Breast epithelium (tissue), 3 donors: Measurements from ENCODE around the gene TPPP.
"Not testable (repeated sequence)": the region's sequence is repeated elsewhere in the genome, so short reads cannot be mapped to it uniquely, and the experiment has no call there.

Source experiments
- POLR2A ChIP-seq: fragments of 450-650 bp; IDR thresholded peaks from one replicate; pipeline ENCODE4 v1.6.1; 2016; ENCODE audit warnings: antibody characterized with exemption, mild to moderate bottlenecking, moderate library complexity
- POLR2AphosphoS5 ChIP-seq, 3 donors: sonication (generic); formaldehyde crosslinking; IDR thresholded peaks; one replicate each; pipeline ENCODE4 v1.6.1; 2017; ENCODE audit warnings: antibody characterized with exemption in 3 of 3
- TF ChIP-seq, protein P1 (sequence below), 3 donors: fragments of 450-650 bp; IDR thresholded peaks; one replicate each; pipeline ENCODE4 v1.5.1; 2016 to 2017; ENCODE audit warnings: antibody characterized with exemption in 3 of 3, mild to moderate bottlenecking in 3 of 3, moderate library complexity in 3 of 3

DNA sequence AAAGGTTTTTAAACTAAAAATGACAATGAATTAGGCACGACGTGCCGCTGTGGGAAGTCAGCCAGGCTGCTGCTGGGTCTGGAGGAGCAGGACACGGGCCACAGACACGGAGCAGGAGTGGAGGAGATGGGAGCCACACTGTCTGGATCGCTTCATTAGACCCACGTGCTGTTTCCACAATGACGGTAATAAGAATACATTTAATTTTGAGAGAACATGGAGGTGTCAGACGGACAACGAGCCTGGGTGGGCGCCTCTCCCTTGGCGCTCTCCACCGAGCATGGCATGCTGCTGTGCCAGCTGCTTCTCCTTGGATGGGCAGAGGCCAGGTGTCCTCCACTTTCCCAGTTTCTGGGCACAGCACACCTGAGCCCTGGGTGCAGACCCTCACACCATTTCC, 12.3 kb downstream of the TPPP start:
- TF ChIP-seq, protein P1, sequence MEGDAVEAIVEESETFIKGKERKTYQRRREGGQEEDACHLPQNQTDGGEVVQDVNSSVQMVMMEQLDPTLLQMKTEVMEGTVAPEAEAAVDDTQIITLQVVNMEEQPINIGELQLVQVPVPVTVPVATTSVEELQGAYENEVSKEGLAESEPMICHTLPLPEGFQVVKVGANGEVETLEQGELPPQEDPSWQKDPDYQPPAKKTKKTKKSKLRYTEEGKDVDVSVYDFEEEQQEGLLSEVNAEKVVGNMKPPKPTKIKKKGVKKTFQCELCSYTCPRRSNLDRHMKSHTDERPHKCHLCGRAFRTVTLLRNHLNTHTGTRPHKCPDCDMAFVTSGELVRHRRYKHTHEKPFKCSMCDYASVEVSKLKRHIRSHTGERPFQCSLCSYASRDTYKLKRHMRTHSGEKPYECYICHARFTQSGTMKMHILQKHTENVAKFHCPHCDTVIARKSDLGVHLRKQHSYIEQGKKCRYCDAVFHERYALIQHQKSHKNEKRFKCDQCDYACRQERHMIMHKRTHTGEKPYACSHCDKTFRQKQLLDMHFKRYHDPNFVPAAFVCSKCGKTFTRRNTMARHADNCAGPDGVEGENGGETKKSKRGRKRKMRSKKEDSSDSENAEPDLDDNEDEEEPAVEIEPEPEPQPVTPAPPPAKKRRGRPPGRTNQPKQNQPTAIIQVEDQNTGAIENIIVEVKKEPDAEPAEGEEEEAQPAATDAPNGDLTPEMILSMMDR (IDR thresholded peaks at IDR 0.05) = not testable (repeated sequence)
- TF ChIP-seq POLR2A; POLR2AphosphoS5 (IDR thresholded peaks at IDR 0.05): not testable (repeated sequence)
